ENCODE results near the gene OSBPL8. TPM values are rescaled to one million over a fixed set of nuclear protein-coding genes. Genes with fewer than 3 reads are reported as not detected.
A peak's percentile ranks its signal among the peaks of the same experiment; 100 is the strongest.

OSBPL8 gene
- total RNA-seq, 2 experiments from 2014 or later = 154 to 160 TPM

DNA sequence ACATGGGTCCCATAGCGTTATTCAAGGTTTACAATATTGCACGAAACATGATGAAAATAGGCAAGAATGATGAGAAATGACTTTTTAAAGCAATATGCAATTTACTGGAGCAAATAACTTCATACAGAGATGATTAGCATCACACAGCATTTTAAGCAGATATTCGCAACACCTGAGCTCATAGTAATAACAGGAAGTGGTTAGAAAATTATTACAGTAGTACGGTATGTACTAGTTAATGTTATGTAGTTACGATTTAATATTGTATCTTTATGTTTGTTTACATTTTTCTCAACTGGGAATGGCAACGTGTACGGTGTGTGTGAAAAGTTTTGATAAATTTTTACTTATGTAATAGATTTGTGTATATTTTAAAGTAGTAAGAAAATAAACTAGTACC lies 102.6 kb downstream of the OSBPL8 start:
- Histone ChIP-seq H3K9me3 (ENCODE audit: control insufficient read depth in 1 of 2, insufficient read depth in 1 of 2, low read length in 2 of 2) (no peaks in the 10 kb centered on the region), H3K36me3 (ENCODE audit: insufficient read depth, low read length) (no peaks in the 10 kb centered on the region), H3K4me3 (ENCODE audit: low read length) (no peak overlapping the region), H3K4me1 (ENCODE audit: insufficient read depth, low read length) (peaks cover 19% of the 10 kb centered on the region), H3K27me3 (ENCODE audit: control insufficient read depth in 1 of 2, insufficient read depth in 2 of 2, low read length in 2 of 2) (no peaks in the 10 kb centered on the region), H3K27ac (ENCODE audit: low read depth in 1 of 2, low read length in 2 of 2) (peak overlapping the region in 1 of 2 donors; percentile 60)
- DNase-seq (peak in 3 of 14 experiments; percentile 19 to 59 (median 20)), ATAC-seq (ENCODE audit: poor library complexity) (peak; percentile 71)
- H3K27me3 Mint-ChIP-seq = no peaks in the 10 kb centered on the region
- H3K9me3 Mint-ChIP-seq = no peaks in the 10 kb centered on the region
- peaks cover 69% of the 10 kb centered on the region for H3K4me1 Mint-ChIP-seq (ENCODE audit: low read depth)
- peak overlapping the region; percentile 84 for H3K27ac Mint-ChIP-seq
- peak overlapping the region; percentile 27 for H3K4me3 Mint-ChIP-seq
- ChIA-PET CTCF (interaction anchor here (1.2 kb wide), 1 partner anchor 39 kb away, joined by 3 read pairs; no protein-coding TSS in a partner anchor), POLR2A (interaction anchor here (0.6 to 3.5 kb wide), 7 partner anchors 12 to 973 kb away, joined by 3 to 39 read pairs (median 5); partner anchors contain the start of genes BBS10, NAP1L1 and OSBPL8)
- TF ChIP-seq, protein P1, sequence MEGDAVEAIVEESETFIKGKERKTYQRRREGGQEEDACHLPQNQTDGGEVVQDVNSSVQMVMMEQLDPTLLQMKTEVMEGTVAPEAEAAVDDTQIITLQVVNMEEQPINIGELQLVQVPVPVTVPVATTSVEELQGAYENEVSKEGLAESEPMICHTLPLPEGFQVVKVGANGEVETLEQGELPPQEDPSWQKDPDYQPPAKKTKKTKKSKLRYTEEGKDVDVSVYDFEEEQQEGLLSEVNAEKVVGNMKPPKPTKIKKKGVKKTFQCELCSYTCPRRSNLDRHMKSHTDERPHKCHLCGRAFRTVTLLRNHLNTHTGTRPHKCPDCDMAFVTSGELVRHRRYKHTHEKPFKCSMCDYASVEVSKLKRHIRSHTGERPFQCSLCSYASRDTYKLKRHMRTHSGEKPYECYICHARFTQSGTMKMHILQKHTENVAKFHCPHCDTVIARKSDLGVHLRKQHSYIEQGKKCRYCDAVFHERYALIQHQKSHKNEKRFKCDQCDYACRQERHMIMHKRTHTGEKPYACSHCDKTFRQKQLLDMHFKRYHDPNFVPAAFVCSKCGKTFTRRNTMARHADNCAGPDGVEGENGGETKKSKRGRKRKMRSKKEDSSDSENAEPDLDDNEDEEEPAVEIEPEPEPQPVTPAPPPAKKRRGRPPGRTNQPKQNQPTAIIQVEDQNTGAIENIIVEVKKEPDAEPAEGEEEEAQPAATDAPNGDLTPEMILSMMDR (IDR thresholded peaks at IDR 0.05) = no peak
- intact Hi-C loops (cut with DNase I, micrococcal nuclease) = loop anchor here (5.0 to 10.0 kb wide), 5 partner anchors 100 to 932 kb away; partner anchors contain the start of genes NAP1L1 (in 1 of the 2) and OSBPL8 (in 1 of the 2)
- H3K36me3 Mint-ChIP-seq (ENCODE audit: low read depth) = peaks cover 15% of the 10 kb centered on the region

GRCh38 chr12:76455582-76456345 lies 103.8 kb downstream of the OSBPL8 start:
- Histone ChIP-seq H3K9me3 (ENCODE audit: control insufficient read depth in 1 of 2, insufficient read depth in 1 of 2, low read length in 2 of 2) (no peaks in the 10 kb centered on the region), H3K4me1 (ENCODE audit: insufficient read depth, low read length) (peaks cover 14% of the 10 kb centered on the region), H3K27ac (ENCODE audit: low read depth in 1 of 2, low read length in 2 of 2) (no peak overlapping the region), H3K4me3 (ENCODE audit: low read length) (no peak overlapping the region), H3K27me3 (ENCODE audit: control insufficient read depth in 1 of 2, insufficient read depth in 2 of 2, low read length in 2 of 2) (no peaks in the 10 kb centered on the region), H3K36me3 (ENCODE audit: insufficient read depth, low read length) (peaks cover 5% of the 10 kb centered on the region)
- peaks cover 28% of the 10 kb centered on the region for H3K36me3 Mint-ChIP-seq (ENCODE audit: low read depth)
- peak in 6 of 14 experiments; percentile 2 to 69 (median 40) for DNase-seq
- TF ChIP-seq, protein P1 (IDR thresholded peaks at IDR 0.05) = peak; percentile 71
- H3K4me1 Mint-ChIP-seq (ENCODE audit: low read depth) = peaks cover 68% of the 10 kb centered on the region
- no peak overlapping the region for H3K4me3 Mint-ChIP-seq
- no peaks in the 10 kb centered on the region for H3K9me3 Mint-ChIP-seq
- intact Hi-C loops (cut with DNase I, micrococcal nuclease) = loop anchor here (5.0 to 10.0 kb wide), 5 partner anchors 102 to 931 kb away; partner anchors contain the start of genes NAP1L1 (in 1 of the 2) and OSBPL8 (in 1 of the 2)
- ChIA-PET CTCF (interaction anchor here (1.0 to 1.9 kb wide), 3 partner anchors 13 to 105 kb away, joined by 3 to 8 read pairs (median 3); no protein-coding TSS in a partner anchor), POLR2A (interaction anchor here (0.6 to 3.5 kb wide), 7 partner anchors 10 to 372 kb away, joined by 3 to 39 read pairs (median 5); partner anchors contain the start of genes BBS10, NAP1L1 and OSBPL8)
- peak; percentile 72 for ATAC-seq (ENCODE audit: poor library complexity)
- H3K27me3 Mint-ChIP-seq = no peaks in the 10 kb centered on the region
- H3K27ac Mint-ChIP-seq = peak overlapping the region; percentile 84

DNA sequence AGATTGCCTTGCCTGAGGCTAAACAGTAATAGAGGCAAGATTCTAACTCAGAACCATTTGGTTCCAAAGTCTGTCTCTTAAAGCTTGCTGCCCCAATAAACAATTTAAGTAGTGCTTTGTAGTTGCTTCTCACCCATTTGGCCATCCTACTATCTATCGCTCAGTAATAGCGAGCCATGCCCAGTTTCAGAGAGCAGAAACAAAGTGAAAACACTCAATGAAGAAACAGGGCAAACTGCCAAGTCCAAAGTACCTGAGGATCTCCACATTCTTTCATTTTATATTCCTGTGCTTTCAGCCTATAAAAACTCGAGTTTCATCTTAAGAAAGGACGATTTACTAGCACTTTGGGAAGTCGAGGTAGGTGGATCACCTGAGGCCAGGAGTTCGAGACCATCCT lies 108.0 kb downstream of the OSBPL8 start:
- no peak overlapping the region for H3K27ac Mint-ChIP-seq
- Histone ChIP-seq H3K4me3 (ENCODE audit: low read length) (no peak overlapping the region), H3K9me3 (ENCODE audit: control insufficient read depth in 1 of 2, insufficient read depth in 1 of 2, low read length in 2 of 2) (no peaks in the 10 kb centered on the region), H3K4me1 (ENCODE audit: insufficient read depth, low read length) (peaks cover 4% of the 10 kb centered on the region), H3K27me3 (ENCODE audit: control insufficient read depth in 1 of 2, insufficient read depth in 2 of 2, low read length in 2 of 2) (no peaks in the 10 kb centered on the region), H3K27ac (ENCODE audit: low read depth in 1 of 2, low read length in 2 of 2) (no peak overlapping the region), H3K36me3 (ENCODE audit: insufficient read depth, low read length) (peaks cover 25% of the 10 kb centered on the region)
- TF ChIP-seq, protein P1 (IDR thresholded peaks at IDR 0.05) = no peak
- peaks cover 50% of the 10 kb centered on the region for H3K4me1 Mint-ChIP-seq (ENCODE audit: low read depth)
- H3K27me3 Mint-ChIP-seq = no peaks in the 10 kb centered on the region
- H3K36me3 Mint-ChIP-seq (ENCODE audit: low read depth) = peaks cover 61% of the 10 kb centered on the region
- ATAC-seq (ENCODE audit: poor library complexity) = no peak
- intact Hi-C loops (cut with DNase I, micrococcal nuclease) = loop anchor here (5.0 to 10.0 kb wide), 5 partner anchors 364 to 927 kb away; partner anchors contain the start of gene NAP1L1 (in 1 of the 2)
- DNase-seq = no peak
- H3K4me3 Mint-ChIP-seq = no peak overlapping the region
- H3K9me3 Mint-ChIP-seq = no peaks in the 10 kb centered on the region
- POLR2A ChIA-PET = no interaction called here
- CTCF ChIA-PET = no interaction called here

All from CD4-positive, alpha-beta T cell (primary cell).